GM12878 (cell line): ENCODE data around the gene PTPRU. TPM values are rescaled to one million over a fixed set of nuclear protein-coding genes. Genes with fewer than 3 reads are reported as not detected.

Experiments used
- ATAC-seq: fragments of 200-7000 bp; cut with Tn5 transposase; 3 replicates; pipeline ENCODE4 v1.9.1; 2020; ENCODE audit warnings: mild to moderate bottlenecking, moderate library complexity
- BruUV-seq: library from RNA; stranded (reverse); fragments of 400-500 nt; replicated peaks from 2 replicates; lab custom pipeline; 2021; lab: Mats Ljungman, UMichigan
- CTCF ChIA-PET: fragments of 300-600 bp; sonication (Branson Sonifier 250); formaldehyde crosslinking; extraction: SDS; loops from one replicate; lab custom pipeline; 2021; ENCODE audit warnings: inconsistent platforms; lab: Yijun Ruan, JAX
- POLR2A ChIA-PET: fragments of 350-600 bp; formaldehyde crosslinking; extraction: SDS; loops from one replicate; lab custom pipeline; 2021; ENCODE audit warnings: inconsistent platforms; lab: Charles Lee
- RAD21 ChIA-PET: fragments of 300-600 bp; sonication (Branson Sonifier 250); formaldehyde crosslinking; loops from one replicate; lab custom pipeline; 2023; ENCODE audit warnings: antibody characterized with exemption; ENCODE audit not compliant: unreplicated experiment; lab: Charles Lee
- SMC1A ChIA-PET: fragments of 300-600 bp; sonication (Branson Sonifier 250); formaldehyde crosslinking; loops from one replicate; lab custom pipeline; 2023; ENCODE audit not compliant: unreplicated experiment, uncharacterized antibody; lab: Charles Lee
- DNase-seq: peaks from one replicate; pipeline ENCODE4 v3.0.0-alpha.2; 2011; ENCODE audit warnings: low read depth, low spot score
- FAIRE-seq: peaks from 3 replicates; lab custom pipeline; 2011; peaks lifted over from hg19 to GRCh38; lab: Jason Lieb, UNC
- H2AFZ ChIP-seq: 2 replicates; pipeline ENCODE4 v1.6.0; 2011; ENCODE audit warnings: low read depth, low read length, control low read depth; ENCODE audit not compliant: control insufficient read depth
- H3K27ac ChIP-seq: 2 replicates; pipeline ENCODE4 v1.5.1; 2011; ENCODE audit warnings: control low read depth; ENCODE audit not compliant: control insufficient read depth, insufficient read depth
- H3K27me3 ChIP-seq, 2 experiments: replicated peaks in 1 of 2; 2 replicates each; pipeline versions ENCODE4 v1.6.0 to v1.6.1; 2011; ENCODE audit warnings: low read length in 1 of 2; ENCODE audit not compliant: control insufficient read depth in 2 of 2, insufficient read depth in 2 of 2
- H3K36me3 ChIP-seq, 2 experiments: 2 replicates each; pipeline ENCODE4 v1.5.1; 2011; ENCODE audit warnings: low read length in 1 of 2; ENCODE audit not compliant: control insufficient read depth in 2 of 2, insufficient read depth in 2 of 2
- H3K4me1 ChIP-seq: 2 replicates; pipeline ENCODE4 v1.6.1; 2011; ENCODE audit warnings: mild to moderate bottlenecking, low read length, moderate library complexity, mixed read lengths; ENCODE audit not compliant: control insufficient read depth, insufficient read depth
- H3K4me2 ChIP-seq: 2 replicates; pipeline ENCODE4 v1.6.0; 2011; ENCODE audit warnings: control low read depth; ENCODE audit not compliant: control insufficient read depth, insufficient read depth
- H3K4me3 ChIP-seq: fragments of 200-600 bp; sonication (generic); 2 replicates; pipeline ENCODE4 v1.5.1; 2016
- H3K79me2 ChIP-seq: 2 replicates; pipeline ENCODE4 v1.6.0; 2011; ENCODE audit warnings: low read length; ENCODE audit not compliant: control insufficient read depth, insufficient read depth
- H3K9ac ChIP-seq: 2 replicates; pipeline ENCODE4 v1.8.0; 2011; ENCODE audit warnings: low read length, control low read depth, mixed read lengths; ENCODE audit not compliant: control insufficient read depth, insufficient read depth
- H3K9me3 ChIP-seq: replicated peaks from 3 replicates; pipeline ENCODE4 v1.5.1; 2011; ENCODE audit warnings: mild to moderate bottlenecking, low read length; ENCODE audit not compliant: control insufficient read depth, insufficient read depth
- H4K20me1 ChIP-seq: 2 replicates; pipeline ENCODE4 v1.6.0; 2011; ENCODE audit not compliant: control insufficient read depth, insufficient read depth
- CEBPB ChIP-seq, 2 experiments: fragments of 150-350 bp in 1 of 2; IDR thresholded peaks; 2 replicates each; pipeline ENCODE4 v1.6.1; 2012 to 2014; ENCODE audit warnings: low read depth in 2 of 2, low read length in 2 of 2, borderline replicate concordance in 1 of 2, inconsistent platforms in 1 of 2
- IRF4 ChIP-seq: IDR thresholded peaks from 2 replicates; pipeline ENCODE4 v1.6.1; 2011; ENCODE audit warnings: low read depth, low read length
- NFYB ChIP-seq: IDR thresholded peaks from 2 replicates; pipeline ENCODE4 v1.6.1; 2011; ENCODE audit warnings: low read depth, mild to moderate bottlenecking, low read length, improper control_type of control experiment, moderate library complexity; ENCODE audit not compliant: insufficient read depth
- NR2C1 ChIP-seq: fragments of 450-650 bp; IDR thresholded peaks from 2 replicates; pipeline ENCODE4 v1.6.1; 2017; ENCODE audit warnings: antibody characterized with exemption, mild to moderate bottlenecking, moderate library complexity
- NR2F1 ChIP-seq: fragments of 450-650 bp; conservative IDR thresholded peaks from 2 replicates; pipeline ENCODE4 v1.6.1; 2017; ENCODE audit warnings: mild to moderate bottlenecking
- SMC3 ChIP-seq: IDR thresholded peaks from 2 replicates; pipeline ENCODE4 v1.6.1; 2011; ENCODE audit warnings: low read length, improper control_type of control experiment, borderline replicate concordance
- USF2 ChIP-seq: IDR thresholded peaks from 2 replicates; pipeline ENCODE4 v1.6.1; 2011; ENCODE audit warnings: low read depth, low read length, improper control_type of control experiment, borderline replicate concordance
- ZBTB40 ChIP-seq: fragments of 450-650 bp; IDR thresholded peaks from 2 replicates; pipeline ENCODE4 v1.6.1; 2016; ENCODE audit warnings: mild to moderate bottlenecking, moderate library complexity, borderline replicate concordance
- WGBS: methylation state at CpG from one replicate; pipeline ENCODE4 v1.1.6; 2016; ENCODE audit warnings: low lambda C conversion rate; ENCODE audit not compliant: insufficient replicate concordance, insufficient coverage; ENCODE audit errors: missing lambda C conversion rate; 5-methylcytosine and 5-hydroxymethylcytosine counted together
- in situ Hi-C: fragments of 300-500 bp; cut with MboI; formaldehyde crosslinking; loops from 9 replicates; pipeline ENCODE4 v1.14.3; 2018; ENCODE audit warnings: mixed read lengths
- intact Hi-C: fragments of 100-400 bp; cut with micrococcal nuclease; formaldehyde crosslinking; loops from one replicate; pipeline ENCODE4 v1.14.2; 2022; ENCODE audit not compliant: unreplicated experiment
- polyA plus RNA-seq, 11 experiments: library from polyadenylated mRNA; depleted of rRNA in 4 of 11; unstranded in 6 of 11; stranded (reverse) in 5 of 11; fragments of >200 nt; fragmentation: Nextera tagmentation in 4 of 11; fragmentation: Illumina TruSeq in 1 of 11; extraction: Ambion mirVana in 4 of 11; extraction: Trizol in 1 of 11; gene quantifications; 1 replicate in 1 of 11; 2 replicates in 10 of 11; pipeline versions ENCODE4 v1.2.1 to v1.2.3, GENCODE V29; 2011 to 2016; ENCODE audit warnings: inconsistent platforms in 2 of 11, missing spikeins in 2 of 11, low read depth in 1 of 11
- total RNA-seq, 4 experiments: library from RNA; depleted of rRNA in 3 of 4; stranded (reverse); fragments of >200 nt in 3 of 4; fragmentation: Illumina TruSeq in 1 of 4; extraction: Trizol in 1 of 4; gene quantifications; 2 replicates each; pipeline versions ENCODE4 v1.2.1 to v1.2.3, GENCODE V29; 2013 to 2021

PTPRU gene
- total and polyA plus RNA-seq, 10 of the 15 experiments (the other 5 are each of a cell fraction or from before 2014, with no cell fraction given), result 0.04 to 2.5 (median 0.73) TPM

- no TSS peak for BruUV-seq
- ChIA-PET SMC1A (interaction anchor here (0.8 to 8.3 kb wide), 10 partner anchors 18 to 426 kb away, joined by 3 to 127 read pairs (median 6); partner anchors contain the start of genes MECR and SRSF4), RAD21 (interaction anchor here (0.6 to 3.6 kb wide), 7 partner anchors 20 to 324 kb away, joined by 3 to 91 read pairs (median 5); partner anchors contain the start of gene SRSF4), POLR2A (no interaction called here), CTCF (interaction anchor here (1.3 to 6.0 kb wide), 14 partner anchors 10 to 416 kb away, joined by 3 to 173 read pairs (median 12); partner anchors contain the start of gene SRSF4)
- Histone ChIP-seq H3K4me1 (peaks cover 3% of the 10 kb centered on the region; the same call in 1 of the 2 replicates), H2AFZ (no peak overlapping the region), H3K4me3 (no peak overlapping the region), H3K27ac (no peak overlapping the region), H3K9me3 (no peaks in the 10 kb centered on the region), H3K9ac (no peak overlapping the region), H3K36me3 (peaks cover 3 to 27% of the 10 kb centered on the region in 2 experiments), H4K20me1 (no peaks in the 10 kb centered on the region), H3K4me2 (no peak overlapping the region), H3K27me3 (no peaks in the 10 kb centered on the region), H3K79me2 (no peaks in the 10 kb centered on the region)
- intact Hi-C loops, result loop anchor here (5.0 to 10.0 kb wide), 3 partner anchors 79 to 416 kb away; partner anchors contain the start of gene TMEM200B
- FAIRE-seq, result no peak
- TF ChIP-seq SMC3 (no peak), IRF4 (no peak), NR2C1 (no peak)
- ATAC-seq, result no peak
- in situ Hi-C loops, result no loop called here
- DNase-seq, result no peak
- 100% methylated on average over 5 of the region's 5 CpGs for WGBS
Observed at GRCh38 chr1:29200906-29201594, 35.3 kb upstream of the PTPRU start.

- ChIA-PET CTCF (interaction anchor here (1.0 to 6.0 kb wide), 30 partner anchors 10 to 414 kb away, joined by 3 to 173 read pairs (median 6); partner anchors contain the start of genes MECR and SRSF4), SMC1A (interaction anchor here (0.8 to 8.3 kb wide), 18 partner anchors 9 to 426 kb away, joined by 3 to 127 read pairs (median 4); partner anchors contain the start of genes EPB41, MECR and SRSF4), POLR2A (interaction anchor here (1.1 to 1.5 kb wide), 2 partner anchors 22 to 317 kb away, joined by 3 to 9 read pairs; no protein-coding TSS in a partner anchor), RAD21 (interaction anchor here (0.6 to 3.6 kb wide), 13 partner anchors 20 to 418 kb away, joined by 3 to 91 read pairs (median 6); partner anchors contain the start of gene SRSF4)
- H3K27ac ChIP-seq, result no peak overlapping the region
- TF ChIP-seq NR2F1 (no peak), NFYB (no peak), USF2 (no peak), CEBPB (IDR thresholded peaks at IDR 0.05; ENCODE audit: borderline replicate concordance in 1 of 2, low read depth in 2 of 2, low read length in 2 of 2) (no peak), ZBTB40 (no peak)
- no peak overlapping the region for H3K4me3 ChIP-seq
- no TSS peak for BruUV-seq
- peaks cover 3% of the 10 kb centered on the region; the same call in 1 of the 2 replicates for H3K4me1 ChIP-seq
- no peak for ATAC-seq
- H2AFZ ChIP-seq, result no peak overlapping the region
- no peak overlapping the region for H3K9ac ChIP-seq
- no peaks in the 10 kb centered on the region for H3K79me2 ChIP-seq
- H3K4me2 ChIP-seq, result no peak overlapping the region
- no peaks in the 10 kb centered on the region for H3K9me3 ChIP-seq
- no peak for DNase-seq
- in situ Hi-C loops, result no loop called here
- no peaks in the 10 kb centered on the region for H4K20me1 ChIP-seq
- H3K27me3 ChIP-seq, result no peaks in the 10 kb centered on the region
- intact Hi-C loops, result loop anchor here (5.0 to 10.0 kb wide), 3 partner anchors 79 to 417 kb away; partner anchors contain the start of gene TMEM200B
- 89% methylated on average over 6 of the region's 6 CpGs for WGBS
- no peak for FAIRE-seq
- peaks cover 6 to 27% of the 10 kb centered on the region in 2 experiments for H3K36me3 ChIP-seq
Observed at GRCh38 chr1:29201595-29202051, 34.7 kb upstream of the PTPRU start.
